NCI-H2227 treated with DMSO at 0.1 percent for 48 hours (cell line): ENCODE measurements around the gene PATE3.

ENCODE experiments used
- DNase-seq: peaks from one replicate; lab custom pipeline; 2025; lab: John Stamatoyannopoulos, UW

The PATE3 gene, protein sequence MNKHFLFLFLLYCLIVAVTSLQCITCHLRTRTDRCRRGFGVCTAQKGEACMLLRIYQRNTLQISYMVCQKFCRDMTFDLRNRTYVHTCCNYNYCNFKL

DNA sequence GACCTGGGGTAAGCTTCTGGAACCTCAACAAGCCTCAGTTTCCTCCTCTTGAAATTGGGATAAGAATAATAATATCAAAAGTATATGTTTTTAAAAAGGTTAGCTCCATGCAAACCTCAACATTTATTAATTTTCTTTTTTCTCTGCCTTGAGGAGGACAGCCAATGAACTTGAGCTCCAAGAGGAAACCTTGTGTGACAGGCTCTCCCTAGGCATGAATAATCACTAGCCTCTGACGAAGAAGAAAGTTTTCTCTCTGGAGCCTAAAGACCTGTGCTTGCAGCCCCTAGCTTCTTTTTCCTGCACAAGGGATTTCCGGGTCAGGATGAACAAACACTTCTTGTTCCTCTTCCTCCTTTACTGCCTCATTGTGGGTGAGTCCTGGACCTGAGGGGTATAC lies at the start of gene PATE3:
PATE3 (plus strand) TSS at position 301 of the 400 bp plus-strand sequence; CDS start at position 326, 25 bp downstream.
- DNase-seq, result no peak

DNA sequence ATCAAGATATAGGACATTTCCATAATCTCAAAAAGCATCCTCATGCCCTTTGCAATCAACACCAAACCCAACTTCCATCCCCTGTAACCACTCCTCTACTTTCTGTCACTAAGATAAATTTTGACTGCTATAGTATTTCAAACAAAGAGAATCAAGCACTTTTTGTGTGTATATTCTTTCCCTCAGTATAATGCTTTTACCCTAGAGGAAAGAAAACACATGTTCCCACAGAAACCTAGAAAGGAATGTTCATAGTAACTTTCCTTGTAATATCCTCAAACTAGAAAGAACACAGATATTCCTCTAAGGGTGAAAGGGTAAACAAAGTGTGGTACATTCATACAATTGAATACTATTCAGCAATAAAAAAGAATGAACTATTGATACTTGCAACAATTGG lies 47.3 kb upstream of the PATE3 start:
- no peak for DNase-seq

DNA sequence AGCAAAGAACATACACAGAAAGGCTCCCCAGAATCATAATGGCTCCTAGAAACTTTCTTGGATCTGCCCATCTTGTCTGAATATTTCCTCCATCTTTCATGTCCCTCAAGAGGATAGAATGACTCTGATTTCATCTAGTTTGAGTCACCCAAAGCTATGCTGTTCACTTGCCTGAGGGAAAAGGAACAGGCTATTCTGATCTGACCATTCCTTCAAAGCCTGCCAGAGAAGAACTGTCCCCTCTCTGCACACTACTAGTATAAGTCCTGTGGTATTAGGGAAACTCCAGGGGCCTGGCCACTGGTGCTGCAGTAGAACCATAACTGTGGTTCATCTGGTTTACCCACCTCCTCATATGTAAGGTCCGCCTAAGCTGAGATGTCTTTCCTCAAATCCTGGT lies 44.2 kb upstream of the PATE3 start:
- no peak for DNase-seq

DNA sequence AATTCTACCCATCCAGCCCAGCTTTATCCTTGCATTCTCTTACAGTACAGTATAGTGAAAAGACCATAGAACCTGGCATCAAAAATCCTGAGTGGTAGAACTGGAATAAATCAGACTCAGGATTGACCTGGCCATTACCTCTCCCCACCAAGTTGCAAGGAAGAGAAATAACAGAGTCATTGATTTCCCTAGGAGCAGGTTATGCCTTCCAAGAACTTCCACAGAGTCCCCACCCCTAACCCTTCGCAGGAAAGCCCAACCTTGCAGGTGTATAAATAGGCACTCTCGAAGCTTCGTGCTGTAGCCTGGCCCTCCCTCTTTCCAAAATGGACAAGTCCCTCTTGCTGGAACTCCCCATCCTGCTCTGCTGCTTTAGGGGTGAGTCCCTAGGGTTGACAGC lies 41.9 kb upstream of the PATE3 start, which contains the start of gene PATE1:
PATE1 (plus strand) TSS at position 301 of the 400 bp plus-strand sequence; CDS start at position 327, 26 bp downstream.
- no peak for DNase-seq

DNA sequence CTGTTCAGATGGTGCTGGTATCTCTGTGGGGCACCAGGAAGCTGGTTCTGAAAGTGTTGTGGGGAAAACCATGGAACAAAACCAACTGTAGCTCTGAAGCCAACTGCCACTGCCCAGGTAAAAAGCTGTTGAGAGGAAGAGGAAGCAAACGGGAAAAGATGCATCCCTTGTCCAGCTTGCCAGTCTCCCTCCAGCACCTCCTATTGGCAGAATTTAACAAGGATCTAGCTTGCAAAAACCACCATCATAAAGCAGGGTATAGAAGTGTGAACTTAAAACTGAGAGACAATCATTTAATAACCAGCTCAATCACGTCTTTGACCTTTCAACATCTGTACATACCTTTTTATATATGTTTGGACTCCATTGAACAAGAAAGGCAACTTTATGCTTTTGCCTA lies 37.3 kb upstream of the PATE3 start:
- no peak for DNase-seq

DNA sequence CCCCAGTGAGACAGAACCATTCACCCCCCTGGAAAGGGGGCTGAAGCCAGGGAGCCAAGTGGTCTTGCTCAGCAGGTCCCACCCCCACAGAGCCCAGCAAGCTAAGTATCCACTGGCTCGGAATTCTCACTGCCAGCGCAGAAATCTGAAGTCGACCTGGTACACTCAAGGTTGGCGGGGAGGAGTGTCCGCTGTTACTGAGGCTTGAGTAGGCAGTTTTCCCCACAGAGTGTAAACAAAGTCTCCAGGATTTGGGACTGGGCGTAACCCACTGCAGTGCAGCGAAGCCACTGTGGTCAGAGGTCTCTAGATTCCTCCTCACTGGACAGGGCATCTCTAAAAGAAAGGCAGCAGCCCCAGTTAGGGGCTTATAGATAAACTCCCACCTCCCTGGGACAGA lies 31.9 kb upstream of the PATE3 start:
- DNase-seq, result no peak

DNA sequence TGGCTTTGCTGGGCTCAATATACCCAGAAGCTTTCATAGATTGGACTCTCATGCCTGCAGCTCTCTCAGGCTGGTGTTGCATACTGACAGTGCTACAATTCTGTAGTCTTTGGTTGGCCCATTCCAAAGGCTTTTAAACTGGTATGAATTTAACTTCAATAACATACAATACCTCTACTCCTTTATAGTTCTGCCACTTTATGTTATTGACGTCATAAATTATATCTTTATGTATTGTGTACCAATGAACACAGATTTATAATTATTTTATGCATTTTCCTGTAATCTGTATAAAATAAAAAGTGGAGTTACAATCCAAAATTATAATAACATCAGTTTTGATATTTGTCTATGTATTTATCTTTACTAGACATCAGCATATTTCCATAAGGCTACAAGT lies 25.5 kb upstream of the PATE3 start:
- DNase-seq, result no peak

DNA sequence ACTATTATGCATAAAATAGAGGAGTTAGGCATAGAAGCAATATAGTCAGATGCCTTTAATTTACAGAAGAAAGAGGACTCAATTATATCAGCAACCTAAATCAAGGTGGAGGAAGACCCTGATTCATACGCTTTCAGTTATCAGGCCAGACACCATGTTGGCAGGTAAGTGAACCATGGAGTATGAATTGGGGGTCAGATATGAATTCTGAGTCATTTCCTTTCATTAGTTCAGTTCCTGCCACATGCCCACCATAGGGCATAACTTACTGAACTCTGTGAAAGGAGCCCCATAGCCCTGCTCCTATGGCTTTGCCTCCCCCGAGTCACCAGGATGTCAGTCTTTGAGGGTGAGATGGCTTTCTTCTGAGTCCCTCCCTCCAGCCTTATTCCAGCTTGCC lies 24.4 kb upstream of the PATE3 start:
- DNase-seq, result no peak

DNA sequence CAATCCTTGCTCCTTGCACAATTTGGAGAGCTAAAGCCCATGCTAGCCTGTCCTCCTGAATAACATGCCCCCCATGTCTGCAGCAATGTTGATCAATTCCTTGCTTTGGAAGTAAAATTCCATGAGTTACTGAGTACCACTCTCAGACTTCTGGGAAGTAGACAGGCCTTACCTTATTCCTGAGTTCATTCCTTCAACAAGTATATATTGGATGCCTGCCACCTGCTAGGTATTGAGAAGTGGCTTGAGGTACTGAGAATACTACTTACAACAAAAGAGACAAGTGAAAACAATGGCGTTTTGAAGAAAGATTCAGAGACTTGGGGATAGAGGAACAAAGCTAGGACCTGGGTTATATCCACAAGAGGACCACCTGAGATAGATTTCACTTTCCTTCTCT lies 21.7 kb upstream of the PATE3 start:
- no peak for DNase-seq

DNA sequence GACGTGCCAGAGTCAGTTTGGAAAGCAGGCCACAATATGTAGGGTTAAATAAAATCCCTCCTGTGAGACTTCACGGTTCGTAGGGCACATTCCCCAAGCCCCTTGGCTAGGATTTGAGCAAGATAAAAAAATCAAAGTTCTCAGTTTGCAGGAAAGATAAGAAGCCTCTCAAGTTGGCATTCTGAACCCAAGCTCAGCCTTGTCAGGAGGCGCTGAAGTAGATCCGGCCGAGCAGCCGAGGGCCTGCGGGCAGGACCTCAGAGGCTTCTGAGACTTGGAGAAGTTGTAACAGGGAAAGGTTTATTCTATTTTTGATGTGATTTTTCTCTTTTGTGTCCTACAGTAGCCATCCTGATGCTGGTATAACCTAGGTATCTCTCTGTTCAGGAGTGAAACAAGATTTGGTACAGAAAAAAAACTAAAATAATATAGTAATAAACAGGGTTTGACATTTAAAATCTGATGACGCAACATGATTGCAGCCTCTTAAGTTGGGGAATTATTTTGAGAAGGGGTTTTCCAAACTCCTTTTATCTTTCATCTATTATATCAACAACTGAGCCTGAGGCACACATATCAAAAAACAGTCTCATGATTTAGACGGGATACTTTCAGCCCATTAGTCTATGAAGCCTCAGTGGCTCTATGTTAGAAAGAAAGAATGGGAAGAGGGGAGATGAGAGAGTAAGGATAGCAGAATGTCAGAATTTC lies 19.4 kb upstream of the PATE3 start:
- DNase-seq, result no peak

DNA sequence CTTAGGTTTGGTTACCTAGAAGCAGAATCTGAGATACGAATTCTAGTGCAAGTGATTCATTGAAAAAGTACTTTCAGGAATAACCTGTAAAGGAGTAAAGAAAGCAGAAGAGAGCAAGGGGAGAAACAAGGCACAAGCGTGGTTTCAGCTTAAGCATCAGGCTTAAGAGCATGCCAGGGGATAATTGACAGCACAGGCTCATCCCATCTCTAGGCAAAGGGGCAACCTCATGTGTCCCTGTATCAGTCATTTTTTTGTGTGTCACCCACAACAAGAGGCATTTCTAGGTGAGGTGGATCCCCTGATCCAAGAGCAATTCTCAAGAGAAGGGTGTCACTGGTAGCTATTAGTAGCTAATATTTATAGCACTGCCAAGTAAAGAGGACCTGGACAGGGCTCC lies 17.3 kb upstream of the PATE3 start:
- no peak for DNase-seq

DNA sequence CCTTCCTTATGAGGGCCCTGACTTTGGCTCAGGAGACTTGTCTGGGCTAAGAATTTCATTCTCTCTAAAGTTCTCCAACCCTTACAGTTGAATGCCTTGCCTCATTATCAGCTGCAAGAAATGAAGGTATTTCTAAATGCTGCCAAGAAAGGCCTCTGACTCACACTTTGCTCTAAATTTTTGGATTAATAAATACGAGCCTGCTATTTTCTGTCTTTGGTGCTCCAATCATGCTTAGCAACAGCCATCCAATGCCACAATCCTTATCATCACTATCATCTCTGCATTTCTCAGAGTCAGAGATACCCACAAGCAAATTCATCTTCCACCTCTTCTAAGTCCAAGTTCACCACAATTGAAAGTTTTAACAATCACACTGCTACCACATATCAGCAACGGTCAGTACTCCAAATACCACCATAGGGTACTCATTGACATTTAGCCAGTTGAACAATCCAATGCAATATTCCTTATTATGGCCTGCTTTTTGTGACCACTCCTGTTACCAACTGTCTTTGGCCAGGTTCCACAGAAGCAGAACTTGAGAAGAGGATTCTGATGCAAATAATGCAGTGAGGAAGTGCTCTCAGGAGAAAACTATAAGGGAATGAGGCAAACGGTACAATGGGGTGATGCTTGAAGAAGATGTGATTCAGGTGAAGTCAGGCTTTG lies 15.0 kb upstream of the PATE3 start:
- no peak for DNase-seq

DNA sequence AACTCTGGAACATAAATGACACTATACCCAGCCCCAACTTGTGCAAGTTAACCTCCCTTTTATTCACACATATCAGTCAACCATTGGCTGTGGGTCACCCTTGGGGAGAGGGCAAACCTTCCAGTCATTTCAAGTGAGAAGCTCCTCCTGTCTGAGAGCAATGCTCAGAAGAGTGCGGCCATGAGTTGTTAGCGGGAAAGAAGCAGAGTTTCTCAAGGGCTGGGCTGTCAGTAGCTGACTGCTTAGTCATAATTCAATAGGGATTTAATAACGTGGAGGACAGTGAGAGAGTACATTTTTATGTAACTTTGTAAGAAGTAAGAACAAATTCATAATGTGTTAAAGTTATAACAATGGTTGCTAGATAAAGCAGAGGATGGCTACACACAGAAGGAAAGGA lies 14.4 kb upstream of the PATE3 start:
- DNase-seq, result no peak

DNA sequence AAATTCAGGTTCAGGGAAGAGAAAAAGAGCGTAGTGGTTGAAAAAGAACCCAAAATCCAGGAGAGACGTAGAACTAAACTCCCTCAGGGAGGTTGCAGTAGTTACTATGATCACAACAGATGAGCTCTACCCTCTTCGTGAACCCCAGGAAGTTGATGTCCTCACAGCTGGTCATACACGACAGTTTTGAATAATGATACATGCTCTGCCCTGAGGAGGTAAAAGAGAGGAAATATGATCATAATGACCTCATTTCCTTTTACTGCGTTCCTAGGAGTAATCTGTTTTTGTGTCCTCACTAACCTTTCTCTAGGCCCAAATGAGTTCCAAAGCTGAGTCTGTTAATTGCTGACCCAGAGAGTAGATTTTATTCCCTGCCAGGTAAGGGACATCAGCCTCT lies 10.6 kb upstream of the PATE3 start:
- DNase-seq, result no peak

DNA sequence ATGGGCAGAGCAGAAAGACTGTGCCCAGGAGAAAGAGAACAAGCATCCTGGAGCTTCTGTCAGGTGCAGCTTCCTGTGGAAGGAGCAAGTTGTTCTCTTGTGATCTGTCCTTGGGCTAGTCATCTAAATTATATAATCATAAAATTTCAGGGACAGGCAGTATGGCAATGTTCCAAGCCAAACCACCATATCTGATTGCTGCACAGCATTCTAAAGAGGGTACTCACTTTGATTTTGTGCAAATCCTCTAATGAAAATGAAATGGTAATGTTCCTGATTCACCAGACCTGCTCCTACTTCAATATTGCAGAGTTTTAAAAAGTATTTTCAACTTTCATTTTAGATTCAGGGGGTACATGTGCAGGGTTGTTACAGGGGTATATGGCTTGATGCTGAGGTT lies 9.2 kb upstream of the PATE3 start, which contains the start of gene PATE2:
PATE2 (minus strand) TSS at position 101 of the 400 bp plus-strand sequence; CDS start at position 46, 55 bp downstream.
- DNase-seq, result no peak

DNA sequence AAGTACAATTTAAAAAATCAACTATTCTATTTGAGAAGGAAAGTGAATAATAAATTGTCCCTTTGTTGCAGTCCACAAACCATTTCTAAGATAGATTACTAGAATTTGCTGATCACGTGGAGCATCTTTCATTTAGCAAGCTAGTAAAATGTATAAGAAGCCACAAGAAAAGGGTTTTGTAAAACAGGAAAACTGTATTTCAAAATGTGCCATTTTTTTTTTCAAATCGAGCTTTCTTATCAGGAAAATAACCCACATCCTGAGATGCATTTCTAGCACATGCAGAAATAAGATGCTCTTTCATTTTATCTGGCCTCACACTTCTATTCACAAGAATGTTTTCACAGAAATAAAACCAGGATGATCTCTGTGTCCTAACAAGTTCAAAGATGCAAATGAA lies 3.2 kb upstream of the PATE3 start:
- DNase-seq, result no peak

DNA sequence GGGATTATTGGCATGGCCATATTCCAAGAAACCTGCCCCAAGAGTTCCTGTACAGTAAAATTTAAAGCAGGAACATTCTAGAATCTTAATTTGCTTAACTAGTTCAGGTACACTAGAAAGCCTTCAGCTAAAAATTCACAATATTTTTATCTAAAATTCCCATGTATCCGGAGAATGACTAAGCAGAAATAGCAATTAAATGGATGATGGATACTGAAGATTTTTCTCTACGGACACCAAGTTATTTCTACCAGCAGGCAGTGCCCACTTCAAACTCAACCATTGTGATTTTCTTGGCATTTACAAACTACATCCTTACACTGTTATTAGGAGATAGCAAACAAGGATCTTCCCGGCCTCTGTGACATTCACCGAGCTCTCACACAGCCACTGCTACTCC lies 2.9 kb downstream of the PATE3 start:
- DNase-seq, result no peak

DNA sequence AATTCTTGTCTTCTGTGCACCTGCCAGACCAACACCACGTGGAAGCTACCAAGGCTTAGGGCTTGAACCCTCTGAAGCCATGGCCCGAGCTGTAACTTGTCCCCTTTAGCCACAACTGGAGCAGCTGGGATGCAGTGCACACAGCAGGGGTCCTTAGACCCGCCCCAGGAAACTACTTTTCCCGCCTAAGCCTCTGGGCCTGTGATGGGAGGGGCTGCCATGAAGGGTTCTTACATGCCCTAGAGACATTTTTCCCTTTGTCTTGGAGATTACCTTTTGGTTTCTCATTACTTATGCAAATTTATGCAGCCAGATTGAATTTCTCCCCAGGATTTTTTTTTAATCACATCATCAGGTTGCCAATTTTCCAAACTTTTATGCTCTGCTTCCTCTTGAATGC lies 9.7 kb downstream of the PATE3 start:
- DNase-seq, result no peak

DNA sequence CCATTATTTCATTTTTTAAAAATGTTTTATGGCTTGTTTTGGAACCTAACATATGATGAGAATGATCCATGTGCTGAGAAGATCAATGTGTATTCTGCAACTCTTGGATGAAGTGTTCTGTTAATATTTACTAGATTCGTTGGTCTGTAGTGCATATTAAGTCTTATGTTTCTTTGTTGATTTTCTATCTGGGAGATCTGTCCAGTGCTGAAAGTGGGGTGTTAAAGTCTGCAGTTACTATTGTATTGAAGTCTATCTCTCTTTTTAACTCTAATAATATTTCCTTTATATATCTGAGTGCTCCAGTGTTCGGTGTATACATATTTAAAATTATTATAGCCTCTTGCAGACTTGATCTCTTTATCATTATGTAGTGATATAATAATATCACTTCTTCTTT lies 11.9 kb downstream of the PATE3 start:
- no peak for DNase-seq

DNA sequence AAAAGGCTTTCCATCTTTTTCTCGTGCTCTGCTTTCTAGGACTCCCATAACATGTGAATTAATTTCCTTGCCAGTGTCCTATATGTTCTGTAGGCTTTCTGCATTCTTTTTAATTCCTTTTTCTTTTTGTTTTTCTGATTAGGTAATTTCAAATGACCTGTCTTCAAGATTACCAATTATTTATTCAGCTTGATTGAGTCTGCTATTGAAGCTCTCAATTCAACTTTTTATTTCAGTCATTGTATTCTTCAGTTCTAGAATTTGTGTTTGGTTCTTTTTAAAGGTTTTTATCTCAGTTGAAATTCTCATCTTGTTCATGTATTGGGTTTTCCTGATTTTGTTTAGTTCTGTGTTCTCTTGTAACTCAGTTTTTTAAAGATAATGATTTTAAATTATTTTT lies 14.5 kb downstream of the PATE3 start:
- DNase-seq, result no peak

DNA sequence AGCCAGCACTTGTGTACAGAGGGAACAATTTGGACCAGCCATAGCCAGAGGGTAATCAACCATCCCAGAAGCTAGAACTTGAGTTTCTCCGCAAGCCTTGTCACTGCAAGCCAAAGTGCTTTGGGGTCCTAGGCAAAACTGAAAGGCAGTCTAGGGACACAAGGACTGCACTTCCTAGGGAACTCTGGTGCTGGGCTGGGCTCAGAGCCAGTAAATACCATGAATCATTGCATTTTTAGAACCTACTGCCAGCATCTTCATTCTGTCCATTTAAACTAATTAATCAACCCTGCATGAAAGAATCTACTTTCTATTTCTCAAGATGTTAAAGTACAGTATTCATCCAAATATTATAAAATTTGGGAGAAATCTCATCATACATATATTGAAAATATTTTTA lies 20.0 kb downstream of the PATE3 start:
- DNase-seq, result no peak

DNA sequence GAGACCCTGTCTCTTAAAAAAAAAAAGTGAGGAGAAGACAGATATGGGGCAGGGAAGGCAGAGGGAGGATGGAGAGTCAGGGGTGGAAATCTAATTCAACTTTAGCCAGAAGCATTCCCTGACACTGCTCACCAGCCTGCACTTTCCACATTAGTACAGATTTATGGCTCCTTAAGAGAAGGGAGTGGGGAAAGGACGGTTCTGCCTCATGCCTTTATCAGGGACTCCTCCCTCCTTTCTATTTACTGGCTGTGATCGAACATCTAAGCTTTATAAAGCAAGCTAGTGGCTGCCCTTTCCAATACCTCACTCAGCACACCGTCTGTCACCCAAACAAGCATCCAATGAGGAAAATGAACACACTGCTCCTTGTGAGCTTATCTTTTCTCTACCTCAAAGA lies 45.1 kb downstream of the PATE3 start, which contains the start of gene PATE4:
PATE4 (plus strand) TSS at position 301 of the 400 bp plus-strand sequence; CDS start at position 345, 44 bp downstream.
- no peak for DNase-seq

DNA sequence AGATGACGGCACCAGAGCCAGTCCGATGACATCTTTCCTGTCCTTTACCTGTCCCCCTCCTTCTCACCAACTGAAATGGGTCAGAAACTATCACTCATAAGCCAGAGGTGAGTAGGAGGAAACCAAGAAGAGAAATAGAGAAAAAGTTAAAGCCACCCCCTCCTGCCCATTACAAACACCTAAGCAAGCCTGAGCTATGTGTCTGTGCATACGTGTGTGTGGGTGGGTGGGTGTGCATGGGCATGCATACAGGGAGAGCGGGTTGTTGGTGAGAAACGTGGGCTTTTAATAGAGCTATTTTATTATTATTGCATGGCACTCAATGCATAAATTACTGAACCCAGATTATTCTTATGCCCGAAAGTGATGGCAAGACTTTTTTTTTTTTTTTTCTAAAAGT lies 47.8 kb downstream of the PATE3 start:
- DNase-seq, result no peak
